Measurements from ENCODE around the gene SH2D5.

DNA sequence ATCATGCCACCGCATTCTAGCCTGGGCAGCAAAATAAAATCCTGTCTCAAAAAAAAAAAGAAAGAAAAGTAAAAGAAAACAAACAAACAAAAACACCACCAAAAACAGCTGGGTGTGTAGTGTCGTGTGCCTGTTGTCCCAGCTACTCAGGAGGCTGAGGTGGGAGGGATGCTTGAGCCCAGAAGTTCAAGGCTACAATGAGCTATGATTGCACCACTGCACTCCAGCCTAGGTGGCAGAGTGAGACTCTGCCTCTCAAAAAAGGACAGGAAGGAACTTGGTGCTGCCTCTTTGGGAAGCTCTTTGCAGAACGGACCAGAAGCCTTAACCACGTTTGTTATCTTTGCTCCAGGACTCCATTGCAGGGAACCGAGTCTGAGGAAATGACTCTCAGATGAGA lies 25.7 kb downstream of the SH2D5 start:
- TF ChIP-seq, protein P1, sequence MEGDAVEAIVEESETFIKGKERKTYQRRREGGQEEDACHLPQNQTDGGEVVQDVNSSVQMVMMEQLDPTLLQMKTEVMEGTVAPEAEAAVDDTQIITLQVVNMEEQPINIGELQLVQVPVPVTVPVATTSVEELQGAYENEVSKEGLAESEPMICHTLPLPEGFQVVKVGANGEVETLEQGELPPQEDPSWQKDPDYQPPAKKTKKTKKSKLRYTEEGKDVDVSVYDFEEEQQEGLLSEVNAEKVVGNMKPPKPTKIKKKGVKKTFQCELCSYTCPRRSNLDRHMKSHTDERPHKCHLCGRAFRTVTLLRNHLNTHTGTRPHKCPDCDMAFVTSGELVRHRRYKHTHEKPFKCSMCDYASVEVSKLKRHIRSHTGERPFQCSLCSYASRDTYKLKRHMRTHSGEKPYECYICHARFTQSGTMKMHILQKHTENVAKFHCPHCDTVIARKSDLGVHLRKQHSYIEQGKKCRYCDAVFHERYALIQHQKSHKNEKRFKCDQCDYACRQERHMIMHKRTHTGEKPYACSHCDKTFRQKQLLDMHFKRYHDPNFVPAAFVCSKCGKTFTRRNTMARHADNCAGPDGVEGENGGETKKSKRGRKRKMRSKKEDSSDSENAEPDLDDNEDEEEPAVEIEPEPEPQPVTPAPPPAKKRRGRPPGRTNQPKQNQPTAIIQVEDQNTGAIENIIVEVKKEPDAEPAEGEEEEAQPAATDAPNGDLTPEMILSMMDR (IDR thresholded peaks at IDR 0.05), result no peak
- TF ChIP-seq POLR2A (IDR thresholded peaks at IDR 0.05) (no peak), POLR2AphosphoS5 (IDR thresholded peaks at IDR 0.05) (no peak), EP300 (IDR thresholded peaks at IDR 0.05) (no peak)
